ENCODE results near the gene TCTN2. TPM values are rescaled to one million over a fixed set of nuclear protein-coding genes. Genes with fewer than 3 reads are reported as not detected.

Gene TCTN2
- total RNA-seq (1 to 10 TPM; 3.5 to 5.7 (median 4.5) TPM), polyA plus RNA-seq (1 to 10 TPM; 1.3 to 5.5 TPM)
- long read RNA-seq, donor 1, partial matches to known transcripts, result 1 of 3 reads
- long read RNA-seq, donor 1, other reads (novel, unspliced or antisense), result 2 of 3 reads
- long read RNA-seq, donor 2, partial matches to known transcripts, result 1 of 3 reads
- long read RNA-seq, donor 2, other reads (novel, unspliced or antisense), result 0 of 3 reads
- long read RNA-seq, donor 3, partial matches to known transcripts, result 0 of 1 reads
- long read RNA-seq, donor 3, other reads (novel, unspliced or antisense), result 1 of 1 reads

DNA sequence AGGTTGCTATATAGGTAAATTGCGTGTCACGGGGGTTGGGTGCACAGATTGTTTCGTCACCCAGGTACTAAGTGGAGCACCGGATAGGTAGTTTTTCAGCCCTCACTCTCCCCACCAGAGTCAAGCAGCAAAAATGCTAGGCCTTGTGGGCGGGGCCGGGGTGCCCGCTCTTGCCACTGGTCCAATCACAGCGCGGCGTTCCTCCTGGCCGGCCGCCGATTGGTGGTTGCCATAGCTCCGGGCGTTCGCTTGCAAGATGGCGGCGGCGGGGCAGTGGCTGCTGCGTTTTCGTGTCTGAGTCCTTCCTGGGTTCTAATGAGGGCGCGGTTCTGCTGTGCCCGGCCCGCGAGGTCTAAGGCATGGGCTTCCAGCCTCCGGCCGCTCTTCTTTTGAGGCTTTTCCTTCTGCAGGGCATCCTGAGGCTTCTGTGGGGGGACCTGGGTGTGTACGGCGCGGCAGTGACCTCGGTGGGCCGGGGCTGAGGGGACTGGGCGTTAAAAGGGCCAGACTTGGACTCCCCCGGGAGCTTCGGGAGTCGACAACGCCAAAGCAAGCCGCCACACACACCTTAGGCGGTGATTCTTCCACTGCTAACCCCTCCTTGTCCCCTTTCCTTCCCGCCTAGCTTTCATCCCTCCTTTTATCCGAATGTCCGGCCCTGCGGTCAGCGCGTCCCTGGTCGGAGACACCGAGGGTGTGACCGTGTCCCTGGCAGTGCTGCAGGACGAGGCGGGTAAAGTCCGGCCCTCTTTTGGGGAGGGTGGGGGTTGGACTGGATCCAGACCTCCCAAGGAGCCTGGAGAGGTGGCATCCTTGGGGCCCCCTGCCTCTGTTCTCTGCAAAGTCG lies at the start of gene TCTN2:
Gene TCTN2, plus strand, starts transcription at position 232 of the 847 bp plus-strand sequence. Its CDS starts 128 bp downstream, at position 360.
- no peaks in the 10 kb centered on the region for H3K9me3 ChIP-seq
- no peak for TF ChIP-seq POLR2A (IDR thresholded peaks at IDR 0.05)
- ATAC-seq (peak; percentile 99 to 100 (median 100)), DNase-seq (peak; percentile 94 to 97 (median 96))
- peaks cover 0 to 26% (median 14%) of the 10 kb centered on the region in 9 donors for H3K36me3 ChIP-seq
- H3K4me1 ChIP-seq, result peaks cover 0 to 14% (median 9%) of the 10 kb centered on the region in 12 donors
- 1 to 2% (median 2%) methylated on average over 25 to 53 of the region's 53 CpGs for WGBS, 4 donors
- no peaks in the 10 kb centered on the region for H3K27me3 ChIP-seq
- intact Hi-C loops (cut with DNase I), result no loop called here
- H3K4me3 ChIP-seq, result peak within 1 kb of the TSS; percentile 61 to 97 (median 92)
- peak within 1 kb of the TSS in 4 of 12 donors; percentile 36 to 63 (median 50) for H3K27ac ChIP-seq

DNA sequence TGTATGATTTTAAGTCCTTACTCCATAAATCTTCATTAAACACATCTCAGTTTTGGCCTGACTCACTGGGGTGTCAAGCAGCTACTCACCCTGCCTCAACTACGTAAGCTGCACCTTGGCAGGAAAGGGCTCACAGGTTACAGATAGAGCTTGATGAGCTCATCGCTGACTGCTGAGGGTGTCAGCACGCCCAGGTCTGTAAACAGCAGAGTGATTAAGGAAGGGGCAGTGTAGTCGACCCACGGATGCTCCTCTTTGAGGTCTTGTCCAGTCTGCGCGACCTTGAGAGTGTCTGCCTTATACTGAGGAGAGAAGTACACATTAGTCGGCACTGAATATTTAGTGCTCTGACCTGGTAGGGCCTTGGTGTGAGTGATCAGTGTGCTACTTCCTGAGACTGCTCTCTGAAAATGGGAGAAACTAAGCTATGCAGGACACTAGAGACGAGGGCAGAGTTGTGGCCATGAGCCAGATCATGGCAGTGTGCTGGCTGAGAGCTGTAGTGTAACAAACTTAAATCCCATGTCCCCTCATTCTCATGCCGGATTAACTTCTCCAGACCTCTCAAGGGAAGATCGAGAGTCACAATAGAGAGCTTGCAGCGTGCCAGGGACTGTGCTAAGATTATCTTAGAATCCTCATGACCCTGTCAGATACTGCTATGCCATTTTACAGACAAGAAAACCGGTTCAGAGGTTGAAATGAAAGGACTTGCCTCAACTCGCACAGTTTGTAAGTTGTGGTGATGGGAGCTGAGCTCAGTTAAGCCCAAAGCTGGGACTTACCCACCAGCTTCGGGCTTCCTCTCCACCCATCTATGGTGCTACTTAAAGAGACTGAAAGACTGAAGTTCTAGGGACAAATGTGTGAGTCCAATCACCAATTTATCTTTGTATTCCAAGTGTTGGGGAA lies 49.0 kb upstream of the TCTN2 start:
- WGBS, 4 donors, result 72 to 84% (median 82%) methylated on average over 8 to 15 of the region's 15 CpGs
- peaks cover 0 to 6% (median 0%) of the 10 kb centered on the region in 12 donors for H3K4me1 ChIP-seq
- no peaks in the 10 kb centered on the region for H3K9me3 ChIP-seq
- no peak overlapping the region for H3K4me3 ChIP-seq
- DNase-seq (no peak), ATAC-seq (peak in 2 of 4 donors; percentile 6 to 34)
- intact Hi-C loops (cut with DNase I), result no loop called here
- TF ChIP-seq, protein P1, sequence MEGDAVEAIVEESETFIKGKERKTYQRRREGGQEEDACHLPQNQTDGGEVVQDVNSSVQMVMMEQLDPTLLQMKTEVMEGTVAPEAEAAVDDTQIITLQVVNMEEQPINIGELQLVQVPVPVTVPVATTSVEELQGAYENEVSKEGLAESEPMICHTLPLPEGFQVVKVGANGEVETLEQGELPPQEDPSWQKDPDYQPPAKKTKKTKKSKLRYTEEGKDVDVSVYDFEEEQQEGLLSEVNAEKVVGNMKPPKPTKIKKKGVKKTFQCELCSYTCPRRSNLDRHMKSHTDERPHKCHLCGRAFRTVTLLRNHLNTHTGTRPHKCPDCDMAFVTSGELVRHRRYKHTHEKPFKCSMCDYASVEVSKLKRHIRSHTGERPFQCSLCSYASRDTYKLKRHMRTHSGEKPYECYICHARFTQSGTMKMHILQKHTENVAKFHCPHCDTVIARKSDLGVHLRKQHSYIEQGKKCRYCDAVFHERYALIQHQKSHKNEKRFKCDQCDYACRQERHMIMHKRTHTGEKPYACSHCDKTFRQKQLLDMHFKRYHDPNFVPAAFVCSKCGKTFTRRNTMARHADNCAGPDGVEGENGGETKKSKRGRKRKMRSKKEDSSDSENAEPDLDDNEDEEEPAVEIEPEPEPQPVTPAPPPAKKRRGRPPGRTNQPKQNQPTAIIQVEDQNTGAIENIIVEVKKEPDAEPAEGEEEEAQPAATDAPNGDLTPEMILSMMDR (IDR thresholded peaks at IDR 0.05), result no peak
- TF ChIP-seq POLR2A (IDR thresholded peaks at IDR 0.05), result no peak
- no peaks in the 10 kb centered on the region for H3K27me3 ChIP-seq
- H3K27ac ChIP-seq, result no peak overlapping the region
- peaks cover 0 to 100% (median 98%) of the 10 kb centered on the region in 9 donors for H3K36me3 ChIP-seq

DNA sequence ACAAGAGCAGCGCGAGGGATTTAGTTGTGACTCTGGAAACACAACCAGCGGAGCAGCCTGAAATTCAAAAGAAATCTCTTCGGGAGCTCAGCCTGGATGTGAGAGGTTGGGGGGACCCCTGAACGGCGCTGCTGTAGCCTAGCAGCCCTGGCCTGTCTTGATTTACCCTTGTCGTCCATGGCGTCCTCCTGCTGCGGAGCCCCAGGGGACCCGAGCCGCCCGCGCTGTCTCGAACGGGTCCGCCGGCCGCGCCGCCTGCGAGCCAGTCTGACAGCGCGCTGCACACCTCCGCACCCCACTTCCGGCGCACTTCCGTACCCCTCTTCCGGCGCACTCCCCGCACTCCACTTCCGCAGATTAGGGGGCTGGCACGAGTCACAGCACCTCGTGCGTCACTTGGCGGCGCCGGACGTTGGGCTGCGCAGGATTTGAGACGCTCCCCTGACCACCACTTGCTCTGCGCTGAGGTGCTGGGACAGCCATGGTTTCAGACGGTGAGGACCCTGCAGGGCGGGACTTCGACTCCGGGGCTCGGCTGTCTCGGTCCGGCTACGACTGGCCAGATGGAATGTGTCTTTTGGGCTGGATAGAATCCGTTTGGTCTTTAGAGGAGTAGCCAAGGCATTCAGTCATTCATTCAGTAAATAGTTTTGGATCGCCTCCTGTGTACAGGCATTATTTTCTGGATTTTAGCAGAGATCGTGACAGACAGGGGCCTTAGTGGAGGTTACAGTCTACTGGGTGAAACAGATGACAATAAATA lies 37.4 kb upstream of the TCTN2 start, which contains the start of the genes EIF2B1 and GTF2H3:
Gene EIF2B1, minus strand, starts transcription at position 308 of the 763 bp plus-strand sequence. Its CDS starts 129 bp downstream, at position 179.
Gene GTF2H3, plus strand, starts transcription at position 451 of the 763 bp plus-strand sequence. Its CDS starts 31 bp downstream, at position 482.
- TF ChIP-seq, protein P1 (IDR thresholded peaks at IDR 0.05), result no peak
- peak in 1 of 2 donors; percentile 76 for TF ChIP-seq POLR2A (IDR thresholded peaks at IDR 0.05)
- H3K27me3 ChIP-seq, result no peaks in the 10 kb centered on the region
- peaks cover 0 to 23% (median 12%) of the 10 kb centered on the region in 12 donors for H3K4me1 ChIP-seq
- peak within 1 kb of the TSS; percentile 11 to 87 (median 81) for H3K27ac ChIP-seq
- intact Hi-C loops (cut with DNase I), result no loop called here
- H3K4me3 ChIP-seq, result peak within 1 kb of the TSS; percentile 64 to 98 (median 80)
- no peaks in the 10 kb centered on the region for H3K9me3 ChIP-seq
- DNase-seq (peak; percentile 95 to 97 (median 97)), ATAC-seq (peak; percentile 98 to 100 (median 99))
- peaks cover 0 to 38% (median 34%) of the 10 kb centered on the region in 9 donors for H3K36me3 ChIP-seq
- WGBS, 4 donors, result 0% methylated on average over 22 to 52 of the region's 52 CpGs

All from heart left ventricle (tissue), 16 donors.